Embryonic facial prominence (tissue), 1 donor: ENCODE data around the gene CBFB.
A peak's percentile ranks its signal among the peaks of the same experiment; 100 is the strongest.
"Not testable (repeated sequence)": the region's sequence is repeated elsewhere in the genome, so short reads cannot be mapped to it uniquely, and the experiment has no call there.

ENCODE experiments used
- DNase-seq: peaks from one replicate; pipeline ENCODE4 v3.0.0-alpha.2; 2016; ENCODE audit errors: extremely low spot score

CBFB gene

GRCh38 chr16:67093098-67093726, 64.3 kb downstream of the CBFB start:
- no peak for DNase-seq

DNA sequence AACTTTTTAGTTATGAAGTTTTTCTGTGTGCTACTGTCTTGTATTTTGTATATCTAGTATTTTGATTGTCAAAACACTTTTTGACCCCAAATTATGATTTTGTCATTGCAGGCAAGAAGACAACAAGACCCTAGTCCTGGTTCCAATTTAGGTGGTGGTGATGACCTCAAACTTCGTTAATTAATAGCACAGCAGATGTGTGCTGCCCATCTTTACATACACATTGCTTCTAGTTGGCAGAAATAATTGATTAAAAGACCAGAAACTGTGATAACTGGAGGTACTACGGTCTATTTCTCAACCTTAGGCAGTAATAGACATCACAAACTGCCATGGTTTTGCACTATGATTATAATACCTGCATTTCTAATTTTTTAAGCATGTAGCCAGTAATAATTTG, 69.7 kb downstream of the CBFB start:
- no peak for DNase-seq

DNA sequence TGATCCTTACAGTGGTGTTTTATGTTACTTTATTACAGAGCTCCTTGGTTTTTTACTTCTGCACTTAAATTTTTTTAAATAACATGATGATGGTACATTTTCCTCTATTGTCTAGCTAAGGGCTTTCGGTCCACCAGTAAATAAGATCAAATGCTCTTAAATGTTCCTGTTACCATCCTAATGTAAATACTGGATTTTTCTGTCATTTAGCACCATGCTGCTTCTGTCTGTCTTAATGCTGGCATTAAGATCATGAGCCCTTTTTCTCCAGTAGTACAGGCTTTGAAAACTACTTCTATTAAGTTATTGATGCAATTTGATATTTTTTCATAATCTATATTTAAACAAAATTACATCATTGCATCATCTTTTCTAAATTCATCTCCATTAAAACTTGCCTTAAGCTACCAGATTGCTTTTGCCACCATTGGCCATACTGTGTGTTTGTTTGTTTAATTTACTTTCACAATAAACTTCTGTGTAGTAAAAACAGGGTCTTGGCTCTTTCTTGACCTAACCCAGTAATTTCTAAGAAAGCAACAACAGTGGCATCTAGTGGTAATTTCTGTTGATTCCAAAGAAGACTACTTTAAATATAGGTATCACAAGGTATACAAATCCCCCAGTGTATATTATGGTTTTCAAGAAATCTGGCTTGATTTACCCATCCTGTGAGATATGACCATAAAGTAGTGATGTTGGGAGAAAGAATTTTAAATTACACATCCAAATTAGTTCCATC, 71.8 kb downstream of the CBFB start:
- no peak for DNase-seq

- DNase-seq: no peak
Observed at GRCh38 chr16:67101311-67102082, 72.5 kb downstream of the CBFB start.

- DNase-seq: no peak
Observed at GRCh38 chr16:67104061-67104460, 75.1 kb downstream of the CBFB start.

GRCh38 chr16:67104845-67105244, 75.9 kb downstream of the CBFB start:
- no peak for DNase-seq

GRCh38 chr16:67105246-67105645, 76.3 kb downstream of the CBFB start:
- DNase-seq: no peak

GRCh38 chr16:67105881-67106280, 76.9 kb downstream of the CBFB start:
- no peak for DNase-seq

DNA sequence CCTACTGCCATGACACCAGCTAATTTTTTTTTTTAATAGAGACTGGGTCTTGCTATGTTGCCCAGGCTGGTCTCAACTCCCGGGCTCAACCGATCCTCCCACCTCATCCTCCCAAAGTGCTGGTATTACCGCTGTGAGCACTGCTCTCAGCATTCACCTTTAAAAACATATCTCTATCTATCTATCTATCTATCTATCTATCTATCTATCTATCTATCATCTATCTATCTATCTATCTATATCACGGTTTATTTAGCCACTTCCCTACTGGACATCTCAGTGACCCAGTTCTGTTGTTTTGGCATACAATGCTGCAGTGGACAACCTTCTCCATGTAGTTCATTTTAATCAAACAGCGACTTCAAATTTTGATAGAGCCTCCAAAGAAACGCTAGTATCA, 79.5 kb downstream of the CBFB start:
- no peak for DNase-seq

- no peak for DNase-seq
Observed at GRCh38 chr16:67108931-67109406, 80.0 kb downstream of the CBFB start.

GRCh38 chr16:67109407-67110135, 80.6 kb downstream of the CBFB start, which contains the start of gene PHAF1:
PHAF1 (plus strand) TSS chr16:67109941; CDS start chr16:67110176, 235 bp downstream.
- DNase-seq: peak; percentile 76

- no peak for DNase-seq
Observed at GRCh38 chr16:67111951-67112444, 83.0 kb downstream of the CBFB start.

- DNase-seq: no peak
Observed at GRCh38 chr16:67112591-67113399, 83.8 kb downstream of the CBFB start.

- no peak for DNase-seq
Observed at GRCh38 chr16:67114793-67115192, 85.8 kb downstream of the CBFB start.

- DNase-seq: no peak
Observed at GRCh38 chr16:67115639-67116038, 86.7 kb downstream of the CBFB start.

GRCh38 chr16:67116388-67117311, 87.7 kb downstream of the CBFB start:
- no peak for DNase-seq

DNA sequence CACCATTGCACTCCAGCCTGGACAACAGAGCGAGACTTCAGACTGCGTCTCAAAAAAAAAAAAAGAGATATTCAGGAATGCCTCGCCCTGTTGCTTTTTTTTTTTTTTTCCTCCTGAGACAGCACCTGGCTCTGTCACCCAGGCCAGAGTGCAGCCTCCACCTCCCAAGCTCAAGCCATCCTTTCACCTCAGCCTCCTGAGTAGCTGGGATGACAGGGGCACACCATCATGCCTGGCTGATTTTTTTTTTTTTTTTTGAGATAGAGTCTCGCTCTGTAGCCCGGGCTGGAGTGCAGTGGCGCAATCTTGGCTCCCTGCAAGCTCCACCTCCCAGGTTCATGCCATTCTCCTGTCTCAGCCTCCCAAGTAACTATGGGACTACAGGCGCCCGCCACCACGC, 88.8 kb downstream of the CBFB start:
- DNase-seq: no peak

GRCh38 chr16:67120025-67120424, 91.1 kb downstream of the CBFB start:
- DNase-seq: no peak

- DNase-seq: not testable (repeated sequence)
Observed at GRCh38 chr16:67122799-67123198, 93.8 kb downstream of the CBFB start.

- DNase-seq: no peak
Observed at GRCh38 chr16:67128417-67128816, 99.5 kb downstream of the CBFB start.
